AG10803 (cell line): ENCODE results near the gene XRCC6.

ENCODE experiments used
- DNase-seq: peaks from one replicate; pipeline ENCODE4 v3.0.0; 2010; ENCODE audit warnings: low read depth
- H3K4me3 ChIP-seq: 2 replicates; pipeline ENCODE4 v1.5.1; 2011; ENCODE audit warnings: mild to moderate bottlenecking, low read length, control low read depth
- TF ChIP-seq, protein P1 (sequence below): conservative IDR thresholded peaks from 2 replicates; pipeline ENCODE4 v1.5.1; 2011; ENCODE audit warnings: mild to moderate bottlenecking, low read length, control low read depth, inconsistent platforms

XRCC6 gene

DNA sequence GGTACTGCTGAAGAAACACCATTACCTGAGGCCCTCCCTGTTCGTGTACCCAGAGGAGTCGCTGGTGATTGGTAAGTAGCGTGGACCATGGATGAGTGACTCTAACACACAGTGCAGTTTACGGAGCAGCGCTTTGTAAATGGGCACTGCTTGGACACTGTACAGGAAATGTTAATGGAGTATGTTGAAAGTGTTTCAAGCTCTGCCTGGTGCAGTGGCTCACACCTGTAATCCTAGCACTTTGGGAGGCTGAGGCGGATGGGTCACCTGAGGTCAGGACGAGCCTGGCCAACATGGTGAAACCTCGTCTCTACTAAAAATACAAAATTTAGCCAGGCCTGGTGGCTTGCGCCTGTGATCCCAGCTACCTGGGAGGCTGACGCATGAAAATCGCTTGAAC lies 29.7 kb downstream of the XRCC6 start:
- DNase-seq, result no peak
- no peak overlapping the region for H3K4me3 ChIP-seq
- TF ChIP-seq, protein P1, sequence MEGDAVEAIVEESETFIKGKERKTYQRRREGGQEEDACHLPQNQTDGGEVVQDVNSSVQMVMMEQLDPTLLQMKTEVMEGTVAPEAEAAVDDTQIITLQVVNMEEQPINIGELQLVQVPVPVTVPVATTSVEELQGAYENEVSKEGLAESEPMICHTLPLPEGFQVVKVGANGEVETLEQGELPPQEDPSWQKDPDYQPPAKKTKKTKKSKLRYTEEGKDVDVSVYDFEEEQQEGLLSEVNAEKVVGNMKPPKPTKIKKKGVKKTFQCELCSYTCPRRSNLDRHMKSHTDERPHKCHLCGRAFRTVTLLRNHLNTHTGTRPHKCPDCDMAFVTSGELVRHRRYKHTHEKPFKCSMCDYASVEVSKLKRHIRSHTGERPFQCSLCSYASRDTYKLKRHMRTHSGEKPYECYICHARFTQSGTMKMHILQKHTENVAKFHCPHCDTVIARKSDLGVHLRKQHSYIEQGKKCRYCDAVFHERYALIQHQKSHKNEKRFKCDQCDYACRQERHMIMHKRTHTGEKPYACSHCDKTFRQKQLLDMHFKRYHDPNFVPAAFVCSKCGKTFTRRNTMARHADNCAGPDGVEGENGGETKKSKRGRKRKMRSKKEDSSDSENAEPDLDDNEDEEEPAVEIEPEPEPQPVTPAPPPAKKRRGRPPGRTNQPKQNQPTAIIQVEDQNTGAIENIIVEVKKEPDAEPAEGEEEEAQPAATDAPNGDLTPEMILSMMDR, result no peak

- no peak for DNase-seq
- no peak overlapping the region for H3K4me3 ChIP-seq
- TF ChIP-seq, protein P1, result no peak
These were observed 33.2 kb downstream of the XRCC6 start for GRCh38 chr22:41654322-41654721.

DNA sequence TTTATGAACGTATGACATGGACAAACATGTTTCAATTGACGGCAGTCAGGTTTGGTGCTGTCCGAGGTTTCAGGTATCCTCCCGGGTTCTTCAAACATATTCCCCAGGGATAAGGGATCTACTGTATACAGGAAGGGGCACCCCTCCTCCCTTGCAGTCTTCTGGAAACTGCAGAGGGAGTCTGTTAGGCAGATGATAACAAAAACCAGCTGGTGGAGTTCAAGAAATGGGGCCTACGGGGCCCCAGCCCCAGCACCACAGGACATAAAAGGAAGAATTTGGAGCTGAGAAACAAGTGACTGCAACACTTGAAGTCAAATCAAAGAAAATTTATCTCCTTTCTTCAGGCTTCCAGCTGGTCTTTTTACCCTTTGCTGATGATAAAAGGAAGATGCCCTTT lies 35.5 kb downstream of the XRCC6 start:
- TF ChIP-seq, protein P1, result no peak
- DNase-seq, result peak; percentile 13
- no peak overlapping the region for H3K4me3 ChIP-seq

- H3K4me3 ChIP-seq, result no peak overlapping the region
- DNase-seq, result no peak
- TF ChIP-seq, protein P1, result no peak
These were observed 36.6 kb downstream of the XRCC6 start for GRCh38 chr22:41657709-41658108.

GRCh38 chr22:41658869-41659268 lies 37.8 kb downstream of the XRCC6 start:
- TF ChIP-seq, protein P1, result no peak
- DNase-seq, result no peak
- H3K4me3 ChIP-seq, result no peak overlapping the region

DNA sequence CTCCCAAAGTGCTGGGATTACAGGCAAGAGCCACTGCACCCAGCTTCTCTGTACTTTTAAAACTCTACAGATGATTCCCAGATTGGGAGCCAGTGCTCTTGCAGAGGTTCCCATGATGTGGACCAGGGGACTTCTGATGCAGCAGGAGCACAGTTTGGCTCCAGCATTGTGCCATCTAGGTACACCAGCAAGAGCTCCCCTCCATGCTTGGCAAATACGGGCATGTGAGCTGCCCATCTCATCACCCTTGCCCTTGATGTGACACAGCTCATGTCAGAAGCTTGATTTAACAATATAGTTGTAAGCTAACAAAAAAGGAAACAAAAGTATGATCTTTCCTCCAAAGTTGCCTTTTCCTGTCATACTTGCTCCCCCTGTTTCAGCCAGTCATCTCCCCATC lies 38.8 kb downstream of the XRCC6 start:
- TF ChIP-seq, protein P1, result no peak
- DNase-seq, result no peak
- H3K4me3 ChIP-seq, result no peak overlapping the region

GRCh38 chr22:41660416-41660815 lies 39.3 kb downstream of the XRCC6 start:
- DNase-seq, result no peak
- TF ChIP-seq, protein P1, result no peak
- no peak overlapping the region for H3K4me3 ChIP-seq
